ENCODE measurements around the gene PACRG.

PACRG gene

DNA sequence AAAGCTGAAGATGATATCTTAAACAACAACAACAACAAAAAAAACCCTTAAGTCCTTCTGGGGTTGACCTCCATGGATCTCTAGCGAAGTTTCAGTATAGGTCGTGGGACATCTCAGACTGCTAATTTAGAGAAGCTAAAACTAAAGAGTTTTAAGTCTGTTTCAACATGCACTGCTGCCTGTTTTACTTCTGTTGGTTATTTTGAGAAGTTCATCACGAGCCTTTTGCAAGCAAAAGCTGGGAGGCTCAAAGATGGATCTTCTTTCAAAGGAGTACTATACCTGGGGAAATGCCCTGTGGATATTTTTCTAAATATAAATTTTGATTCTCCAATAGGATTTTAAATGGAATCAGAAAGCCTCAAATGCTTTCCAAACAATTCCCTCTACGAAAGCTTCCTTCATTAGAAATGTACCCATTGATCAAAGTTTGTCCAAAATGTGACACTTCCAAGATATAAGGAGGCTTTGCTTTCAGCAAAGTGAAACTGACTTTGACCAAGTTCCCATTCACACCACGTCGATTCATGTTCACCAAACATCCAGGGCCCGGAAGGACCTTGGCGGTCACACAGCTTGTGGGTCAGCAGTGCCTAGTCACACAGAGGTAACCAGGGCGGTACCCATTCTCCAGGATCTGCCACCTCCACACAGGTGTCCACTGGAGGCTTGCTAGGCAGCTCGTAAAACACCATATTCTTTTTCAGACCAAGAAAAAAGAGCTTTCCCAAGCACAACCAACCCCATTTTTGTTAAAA is 592.0 kb downstream of the PACRG start:
- Histone ChIP-seq H3F3A (ENCODE audit: insufficient read depth) (no peaks in the 10 kb centered on the region), H3K27me3 (ENCODE audit: low read length) (no peaks in the 10 kb centered on the region), H3K36me3 (ENCODE audit: low read length) (no peaks in the 10 kb centered on the region), H3K27ac (ENCODE audit: low read depth, low read length) (no peak overlapping the region), H3K4me3 (ENCODE audit: insufficient read depth, low read length, poor library complexity, severe bottlenecking) (no peak overlapping the region), H3K9ac (ENCODE audit: low read length) (no peak overlapping the region), H2AFZ (ENCODE audit: low read depth, low read length, severe bottlenecking) (no peak overlapping the region), H3K9me2 (replicated peaks; ENCODE audit: insufficient read depth, low read length) (no peaks in the 10 kb centered on the region), H4K20me1 (ENCODE audit: low read depth, low read length) (no peaks in the 10 kb centered on the region), H3K79me2 (ENCODE audit: insufficient read depth, low read length) (no peaks in the 10 kb centered on the region), H3K4me2 (ENCODE audit: low read depth, low read length, poor library complexity, severe bottlenecking) (no peak overlapping the region), H3K9me3 (ENCODE audit: insufficient read depth, low read length) (no peaks in the 10 kb centered on the region)
- TF ChIP-seq EZH2phosphoT487 (conservative IDR thresholded peaks at IDR 0.05; ENCODE audit: low read length) (no peak), CTCF (IDR thresholded peaks at IDR 0.05; ENCODE audit: insufficient read depth, low read length, poor library complexity, severe bottlenecking) (no peak)

- Histone ChIP-seq H3K9ac (ENCODE audit: low read length) (no peak overlapping the region), H3K36me3 (ENCODE audit: low read length) (no peaks in the 10 kb centered on the region), H3F3A (ENCODE audit: insufficient read depth) (no peaks in the 10 kb centered on the region), H2AFZ (ENCODE audit: low read depth, low read length, severe bottlenecking) (no peak overlapping the region), H3K4me3 (ENCODE audit: insufficient read depth, low read length, poor library complexity, severe bottlenecking) (no peak overlapping the region), H3K4me2 (ENCODE audit: low read depth, low read length, poor library complexity, severe bottlenecking) (no peak overlapping the region), H3K27ac (ENCODE audit: low read depth, low read length) (no peak overlapping the region), H3K79me2 (ENCODE audit: insufficient read depth, low read length) (no peaks in the 10 kb centered on the region), H3K9me3 (ENCODE audit: insufficient read depth, low read length) (no peaks in the 10 kb centered on the region), H3K9me2 (replicated peaks; ENCODE audit: insufficient read depth, low read length) (no peaks in the 10 kb centered on the region), H3K27me3 (ENCODE audit: low read length) (no peaks in the 10 kb centered on the region), H4K20me1 (ENCODE audit: low read depth, low read length) (no peaks in the 10 kb centered on the region)
- no peak for TF ChIP-seq EZH2phosphoT487 (conservative IDR thresholded peaks at IDR 0.05; ENCODE audit: low read length)
- TF ChIP-seq CTCF (IDR thresholded peaks at IDR 0.05; ENCODE audit: insufficient read depth, low read length, poor library complexity, severe bottlenecking) = no peak
These were observed 592.6 kb downstream of the PACRG start for GRCh38 chr6:163320402-163320801.

DNA sequence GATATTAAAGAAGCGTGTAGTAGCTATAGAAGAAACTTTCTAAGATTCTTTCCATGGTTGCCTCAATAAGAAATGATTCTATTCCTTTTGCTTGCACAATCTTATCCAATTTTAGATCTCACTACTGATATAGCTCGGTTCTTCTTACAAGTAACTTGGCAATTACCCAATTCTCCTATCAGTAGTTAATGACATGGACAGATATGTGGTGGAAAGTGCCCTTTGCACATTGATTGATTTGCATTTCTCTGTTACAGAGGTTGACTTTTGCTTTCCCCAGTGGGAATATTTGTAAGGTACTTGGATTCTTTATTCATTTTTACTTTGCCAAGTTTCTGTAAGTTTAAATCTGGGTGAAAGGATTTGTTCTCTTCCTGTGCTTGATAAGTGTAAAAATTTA is 593.0 kb downstream of the PACRG start:
- Histone ChIP-seq H2AFZ (ENCODE audit: low read depth, low read length, severe bottlenecking) (no peak overlapping the region), H3K27me3 (ENCODE audit: low read length) (no peaks in the 10 kb centered on the region), H3K27ac (ENCODE audit: low read depth, low read length) (no peak overlapping the region), H4K20me1 (ENCODE audit: low read depth, low read length) (no peaks in the 10 kb centered on the region), H3K9ac (ENCODE audit: low read length) (no peak overlapping the region), H3K4me3 (ENCODE audit: insufficient read depth, low read length, poor library complexity, severe bottlenecking) (no peak overlapping the region), H3K4me2 (ENCODE audit: low read depth, low read length, poor library complexity, severe bottlenecking) (no peak overlapping the region), H3K9me3 (ENCODE audit: insufficient read depth, low read length) (no peaks in the 10 kb centered on the region), H3F3A (ENCODE audit: insufficient read depth) (no peaks in the 10 kb centered on the region), H3K36me3 (ENCODE audit: low read length) (no peaks in the 10 kb centered on the region), H3K9me2 (replicated peaks; ENCODE audit: insufficient read depth, low read length) (no peaks in the 10 kb centered on the region), H3K79me2 (ENCODE audit: insufficient read depth, low read length) (no peaks in the 10 kb centered on the region)
- no peak for TF ChIP-seq EZH2phosphoT487 (conservative IDR thresholded peaks at IDR 0.05; ENCODE audit: low read length)
- TF ChIP-seq CTCF (IDR thresholded peaks at IDR 0.05; ENCODE audit: insufficient read depth, low read length, poor library complexity, severe bottlenecking) = no peak
